RWPE1 (cell line): Measurements from ENCODE around the gene ITPR3.

Source experiments
- CTCF ChIA-PET: fragments of 350-600 bp; sonication (Branson Sonifier 250); formaldehyde crosslinking; extraction: SDS; loops from one replicate; lab custom pipeline; 2021; lab: Yijun Ruan, JAX
- POLR2A ChIA-PET: fragments of 400-600 bp; formaldehyde crosslinking; extraction: SDS; loops from one replicate; lab custom pipeline; 2020; ENCODE audit warnings: antibody characterized with exemption; ENCODE audit not compliant: low non-redundant PET; lab: Yijun Ruan, JAX
- DNase-seq: peaks from one replicate; pipeline ENCODE4 v3.0.0; 2012; ENCODE audit warnings: low spot score
- H3K27ac ChIP-seq: fragments of 450-650 bp; 2 replicates; pipeline ENCODE4 v1.5.1; 2017
- CTCF ChIP-seq: fragments of 450-650 bp; conservative IDR thresholded peaks from 2 replicates; pipeline ENCODE4 v1.5.1; 2017; ENCODE audit warnings: low read depth, mild to moderate bottlenecking

The ITPR3 gene

GRCh38 chr6:33694977-33695376 lies 73.9 kb downstream of the ITPR3 start:
- CTCF ChIA-PET = interaction anchor here (0.5 to 1.4 kb wide), 3 partner anchors 72 to 294 kb away, joined by 3 to 7 read pairs (median 5); no protein-coding TSS in a partner anchor
- H3K27ac ChIP-seq = peak overlapping the region; percentile 96
- DNase-seq = no peak
- no peak for TF ChIP-seq CTCF
- POLR2A ChIA-PET = no interaction called here

- no peak for TF ChIP-seq CTCF
These were observed 74.3 kb downstream of the ITPR3 start for GRCh38 chr6:33695451-33695887.

GRCh38 chr6:33696076-33696475 lies 75.0 kb downstream of the ITPR3 start:
- ChIA-PET POLR2A (no interaction called here), CTCF (interaction anchor here (1.4 kb wide), 1 partner anchor 106 kb away, joined by 3 read pairs; no protein-coding TSS in a partner anchor)
- no peak for DNase-seq
- peak overlapping the region; percentile 96 for H3K27ac ChIP-seq
- TF ChIP-seq CTCF = no peak

More at GRCh38 chr6:33695451-33695887, 74.3 kb downstream of the ITPR3 start:
- DNase-seq = no peak
- H3K27ac ChIP-seq = peak overlapping the region; percentile 96
- POLR2A ChIA-PET = no interaction called here
- CTCF ChIA-PET = interaction anchor here (0.7 to 1.4 kb wide), 2 partner anchors 106 to 294 kb away, joined by 3 to 7 read pairs; no protein-coding TSS in a partner anchor

GRCh38 chr6:33696548-33697518 lies 75.7 kb downstream of the ITPR3 start:
- peak overlapping the region; percentile 96 for H3K27ac ChIP-seq
- ChIA-PET CTCF (interaction anchor here (0.7 to 1.1 kb wide), 5 partner anchors 12 to 235 kb away, joined by 3 to 4 read pairs (median 3); partner anchors contain the start of gene UQCC2), POLR2A (no interaction called here)
- DNase-seq = no peak
- no peak for TF ChIP-seq CTCF

- POLR2A ChIA-PET = no interaction called here
- CTCF ChIA-PET = no interaction called here
- DNase-seq = no peak
- no peak for TF ChIP-seq CTCF
- H3K27ac ChIP-seq = peak overlapping the region; percentile 96
These were observed 76.7 kb downstream of the ITPR3 start for GRCh38 chr6:33697845-33698244.

- no peak for TF ChIP-seq CTCF
- ChIA-PET POLR2A (no interaction called here), CTCF (no interaction called here)
- peak overlapping the region; percentile 96 for H3K27ac ChIP-seq
- DNase-seq = no peak
These were observed 77.4 kb downstream of the ITPR3 start for GRCh38 chr6:33698494-33698893.
